BJ (cell line): ENCODE data around the gene NCS1. TPM values are rescaled to one million over a fixed set of nuclear protein-coding genes. Genes with fewer than 3 reads are reported as not detected.

Experiments used
- CTCF ChIA-PET: fragments of 350-600 bp; formaldehyde crosslinking; extraction: SDS; loops from one replicate; lab custom pipeline; 2021; ENCODE audit warnings: antibody characterized with exemption, inconsistent platforms; lab: Yijun Ruan, JAX
- POLR2A ChIA-PET: fragments of 300-600 bp; sonication (Branson Sonifier 250); formaldehyde crosslinking; extraction: SDS; loops from one replicate; lab custom pipeline; 2021; ENCODE audit warnings: antibody characterized with exemption; lab: Charles Lee
- DNase-seq: peaks from one replicate; pipeline ENCODE4 v3.0.0-alpha.2; 2011; ENCODE audit warnings: low read depth
- H3K27me3 ChIP-seq: 2 replicates; pipeline ENCODE4 v1.6.0; 2011; ENCODE audit warnings: low read length; ENCODE audit not compliant: control insufficient read depth, insufficient read depth
- H3K36me3 ChIP-seq: 2 replicates; pipeline ENCODE4 v1.5.1; 2011; ENCODE audit warnings: low read length; ENCODE audit not compliant: control insufficient read depth, insufficient read depth
- H3K4me3 ChIP-seq: 2 replicates; pipeline ENCODE4 v1.5.1; 2011; ENCODE audit warnings: low read depth, mild to moderate bottlenecking, control low read depth, low read length
- polyA plus RNA-seq: library from polyadenylated mRNA; depleted of rRNA; stranded (reverse); fragments of >200 nt; gene quantifications from 2 replicates; pipeline ENCODE4 v1.2.3, GENCODE V29; 2011
- TF ChIP-seq, protein P1 (sequence below): IDR thresholded peaks from 2 replicates; pipeline ENCODE4 v1.5.1; 2011; ENCODE audit warnings: low read depth, mild to moderate bottlenecking, control low read depth, inconsistent platforms, low read length, moderate library complexity; ENCODE audit not compliant: insufficient read depth

Gene NCS1
- polyA plus RNA-seq, 1 experiment = 67.7 TPM

- H3K27me3 ChIP-seq = no peaks in the 10 kb centered on the region
- no peaks in the 10 kb centered on the region; the same call in 1 of the 2 replicates for H3K36me3 ChIP-seq
- POLR2A ChIA-PET = no interaction called here
- no peak overlapping the region for H3K4me3 ChIP-seq
- no peak for DNase-seq
- CTCF ChIA-PET = no interaction called here
- TF ChIP-seq, protein P1, sequence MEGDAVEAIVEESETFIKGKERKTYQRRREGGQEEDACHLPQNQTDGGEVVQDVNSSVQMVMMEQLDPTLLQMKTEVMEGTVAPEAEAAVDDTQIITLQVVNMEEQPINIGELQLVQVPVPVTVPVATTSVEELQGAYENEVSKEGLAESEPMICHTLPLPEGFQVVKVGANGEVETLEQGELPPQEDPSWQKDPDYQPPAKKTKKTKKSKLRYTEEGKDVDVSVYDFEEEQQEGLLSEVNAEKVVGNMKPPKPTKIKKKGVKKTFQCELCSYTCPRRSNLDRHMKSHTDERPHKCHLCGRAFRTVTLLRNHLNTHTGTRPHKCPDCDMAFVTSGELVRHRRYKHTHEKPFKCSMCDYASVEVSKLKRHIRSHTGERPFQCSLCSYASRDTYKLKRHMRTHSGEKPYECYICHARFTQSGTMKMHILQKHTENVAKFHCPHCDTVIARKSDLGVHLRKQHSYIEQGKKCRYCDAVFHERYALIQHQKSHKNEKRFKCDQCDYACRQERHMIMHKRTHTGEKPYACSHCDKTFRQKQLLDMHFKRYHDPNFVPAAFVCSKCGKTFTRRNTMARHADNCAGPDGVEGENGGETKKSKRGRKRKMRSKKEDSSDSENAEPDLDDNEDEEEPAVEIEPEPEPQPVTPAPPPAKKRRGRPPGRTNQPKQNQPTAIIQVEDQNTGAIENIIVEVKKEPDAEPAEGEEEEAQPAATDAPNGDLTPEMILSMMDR = no peak
Measured at GRCh38 chr9:130212543-130213297, 40.5 kb downstream of the NCS1 start.

DNA sequence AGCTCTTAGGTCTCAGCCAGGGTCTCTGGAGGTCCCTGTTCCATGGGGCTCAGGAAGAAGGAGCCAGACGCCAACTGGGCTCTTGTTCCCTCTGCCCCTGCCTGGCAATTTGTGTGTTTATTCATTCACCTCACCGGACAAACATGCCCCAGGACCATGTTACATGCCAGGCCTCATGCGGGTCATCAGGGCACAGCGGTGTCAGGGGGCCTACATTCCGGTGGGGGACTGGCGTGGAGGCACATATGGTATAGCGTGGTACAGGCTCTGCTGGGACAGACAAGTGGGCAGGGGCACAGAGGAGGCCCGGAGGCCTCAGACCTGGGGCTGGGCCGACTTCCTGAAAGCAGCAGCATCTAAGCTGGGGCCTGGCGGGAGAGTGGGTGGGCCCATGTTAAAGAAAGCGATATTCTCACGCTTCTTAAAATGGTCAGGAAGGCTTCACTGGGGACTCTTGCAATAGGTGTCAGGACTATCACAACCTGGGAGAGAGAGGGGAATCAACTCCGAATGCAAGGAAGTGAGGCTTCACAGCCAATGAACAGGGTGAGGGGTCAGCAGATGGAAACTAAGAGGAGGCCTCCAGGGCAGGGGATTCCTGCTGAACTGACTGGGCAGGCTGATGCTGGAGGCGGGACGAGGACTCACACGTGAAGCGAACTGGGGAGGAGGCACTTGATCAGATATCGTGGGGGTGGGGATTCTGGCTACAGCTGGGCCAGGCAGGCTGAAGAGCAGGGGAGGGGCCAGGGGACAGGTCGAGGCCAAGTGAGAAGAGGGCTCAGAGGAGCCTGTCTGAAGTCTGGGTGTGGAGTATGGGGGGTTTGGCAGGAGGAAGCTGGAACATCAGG, 41.9 kb downstream of the NCS1 start:
- no peak overlapping the region for H3K4me3 ChIP-seq
- no peaks in the 10 kb centered on the region for H3K27me3 ChIP-seq
- TF ChIP-seq, protein P1 = no peak
- no peak for DNase-seq
- CTCF ChIA-PET = interaction anchor here (0.7 to 1.3 kb wide), 2 partner anchors 22 to 107 kb away, joined by 3 to 4 read pairs; no protein-coding TSS in a partner anchor
- POLR2A ChIA-PET = no interaction called here
- H3K36me3 ChIP-seq = peaks cover 4% of the 10 kb centered on the region; the same call in 1 of the 2 replicates

- Histone ChIP-seq H3K27me3 (no peaks in the 10 kb centered on the region), H3K36me3 (peaks cover 4% of the 10 kb centered on the region; the same call in 1 of the 2 replicates), H3K4me3 (no peak overlapping the region)
- POLR2A ChIA-PET = no interaction called here
- CTCF ChIA-PET = interaction anchor here (0.7 to 1.3 kb wide), 2 partner anchors 21 to 108 kb away, joined by 3 to 4 read pairs; no protein-coding TSS in a partner anchor
- TF ChIP-seq, protein P1 = no peak
- no peak for DNase-seq
Measured at GRCh38 chr9:130214776-130215340, 42.7 kb downstream of the NCS1 start.

- ChIA-PET POLR2A (no interaction called here), CTCF (interaction anchor here (1.3 kb wide), 1 partner anchor 108 kb away, joined by 4 read pairs; no protein-coding TSS in a partner anchor)
- peaks cover 4% of the 10 kb centered on the region; the same call in 1 of the 2 replicates for H3K36me3 ChIP-seq
- no peaks in the 10 kb centered on the region for H3K27me3 ChIP-seq
- no peak for DNase-seq
- H3K4me3 ChIP-seq = no peak overlapping the region
- TF ChIP-seq, protein P1 = no peak
Measured at GRCh38 chr9:130215341-130216119, 43.3 kb downstream of the NCS1 start.
